ENCODE data around the gene E2F1.
A peak's percentile ranks its signal among the peaks of the same experiment; 100 is the strongest.

GRCh38 chr20:33674294-33675135, 11.7 kb downstream of the E2F1 start, which contains the start of gene NECAB3:
- TF ChIP-seq CTCF (IDR thresholded peaks at IDR 0.05) (no peak), POLR2A (IDR thresholded peaks at IDR 0.05) (peak; percentile 51 to 79)

Measured in tibial nerve (tissue), 3 donors.